ENCODE results near the gene FASTKD3.

- TF ChIP-seq, protein P1, sequence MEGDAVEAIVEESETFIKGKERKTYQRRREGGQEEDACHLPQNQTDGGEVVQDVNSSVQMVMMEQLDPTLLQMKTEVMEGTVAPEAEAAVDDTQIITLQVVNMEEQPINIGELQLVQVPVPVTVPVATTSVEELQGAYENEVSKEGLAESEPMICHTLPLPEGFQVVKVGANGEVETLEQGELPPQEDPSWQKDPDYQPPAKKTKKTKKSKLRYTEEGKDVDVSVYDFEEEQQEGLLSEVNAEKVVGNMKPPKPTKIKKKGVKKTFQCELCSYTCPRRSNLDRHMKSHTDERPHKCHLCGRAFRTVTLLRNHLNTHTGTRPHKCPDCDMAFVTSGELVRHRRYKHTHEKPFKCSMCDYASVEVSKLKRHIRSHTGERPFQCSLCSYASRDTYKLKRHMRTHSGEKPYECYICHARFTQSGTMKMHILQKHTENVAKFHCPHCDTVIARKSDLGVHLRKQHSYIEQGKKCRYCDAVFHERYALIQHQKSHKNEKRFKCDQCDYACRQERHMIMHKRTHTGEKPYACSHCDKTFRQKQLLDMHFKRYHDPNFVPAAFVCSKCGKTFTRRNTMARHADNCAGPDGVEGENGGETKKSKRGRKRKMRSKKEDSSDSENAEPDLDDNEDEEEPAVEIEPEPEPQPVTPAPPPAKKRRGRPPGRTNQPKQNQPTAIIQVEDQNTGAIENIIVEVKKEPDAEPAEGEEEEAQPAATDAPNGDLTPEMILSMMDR (IDR thresholded peaks at IDR 0.05; ENCODE audit: insufficient read depth, low read depth, low read length), result no peak
- TF ChIP-seq EZH2 (IDR thresholded peaks at IDR 0.05; ENCODE audit: insufficient read depth, low read length), result no peak
These were observed 22.5 kb downstream of the FASTKD3 start for GRCh38 chr5:7846327-7846726.
